ENCODE data around the gene LRP1-AS. TPM values are rescaled to one million over a fixed set of nuclear protein-coding genes. Genes with fewer than 3 reads are reported as not detected.

Gene LRP1-AS
- total RNA-seq, 2 experiments from 2014 or later = not detected

GRCh38 chr12:57152639-57153038 is 5.2 kb upstream of the LRP1-AS start:
- H3K9me3 Mint-ChIP-seq = no peaks in the 10 kb centered on the region
- H3K4me3 Mint-ChIP-seq = no peak overlapping the region
- ChIA-PET POLR2A (no interaction called here), CTCF (no interaction called here)
- ATAC-seq (ENCODE audit: poor library complexity) = no peak
- H3K36me3 Mint-ChIP-seq (ENCODE audit: low read depth) = no peaks in the 10 kb centered on the region
- Histone ChIP-seq H3K4me3 (ENCODE audit: low read length) (no peak overlapping the region), H3K4me1 (ENCODE audit: insufficient read depth, low read length) (peaks cover 1% of the 10 kb centered on the region), H3K27me3 (ENCODE audit: control insufficient read depth in 1 of 2, insufficient read depth in 2 of 2, low read length in 2 of 2) (no peaks in the 10 kb centered on the region), H3K36me3 (ENCODE audit: insufficient read depth, low read length) (no peaks in the 10 kb centered on the region), H3K27ac (ENCODE audit: low read depth in 1 of 2, low read length in 2 of 2) (no peak overlapping the region), H3K9me3 (ENCODE audit: control insufficient read depth in 1 of 2, insufficient read depth in 1 of 2, low read length in 2 of 2) (no peaks in the 10 kb centered on the region)
- peak in 2 of 14 experiments; percentile 46 to 54 for DNase-seq
- no peaks in the 10 kb centered on the region for H3K4me1 Mint-ChIP-seq (ENCODE audit: low read depth)
- H3K27ac Mint-ChIP-seq = no peak overlapping the region
- TF ChIP-seq CTCF (IDR thresholded peaks at IDR 0.05) = no peak
- H3K27me3 Mint-ChIP-seq = no peaks in the 10 kb centered on the region
- intact Hi-C loops (cut with DNase I, micrococcal nuclease) = no loop called here

- CTCF ChIA-PET = no interaction called here
- H3K4me3 Mint-ChIP-seq = no peak overlapping the region
These were observed 4.6 kb upstream of the LRP1-AS start for GRCh38 chr12:57151741-57152630.

GRCh38 chr12:57150400-57151000 is 3.1 kb upstream of the LRP1-AS start:
- intact Hi-C loops (cut with DNase I, micrococcal nuclease) = no loop called here
- H3K27ac ChIP-seq (ENCODE audit: low read depth in 1 of 2, low read length in 2 of 2) = no peak overlapping the region
- no peaks in the 10 kb centered on the region for H3K27me3 ChIP-seq (ENCODE audit: control insufficient read depth in 1 of 2, insufficient read depth in 2 of 2, low read length in 2 of 2)
- no peak for ATAC-seq (ENCODE audit: poor library complexity)
- no peak for TF ChIP-seq CTCF (IDR thresholded peaks at IDR 0.05)
- no peak overlapping the region for H3K4me3 ChIP-seq (ENCODE audit: low read length)
- H3K9me3 ChIP-seq (ENCODE audit: control insufficient read depth in 1 of 2, insufficient read depth in 1 of 2, low read length in 2 of 2) = no peaks in the 10 kb centered on the region
- ChIA-PET CTCF (no interaction called here), POLR2A (no interaction called here)
- Mint-ChIP-seq H3K4me3 (no peak overlapping the region), H3K27me3 (no peaks in the 10 kb centered on the region), H3K27ac (no peak overlapping the region), H3K9me3 (no peaks in the 10 kb centered on the region), H3K4me1 (ENCODE audit: low read depth) (no peaks in the 10 kb centered on the region), H3K36me3 (ENCODE audit: low read depth) (no peaks in the 10 kb centered on the region)
- H3K36me3 ChIP-seq (ENCODE audit: insufficient read depth, low read length) = no peaks in the 10 kb centered on the region
- DNase-seq = no peak
- H3K4me1 ChIP-seq (ENCODE audit: insufficient read depth, low read length) = no peaks in the 10 kb centered on the region

More at GRCh38 chr12:57151741-57152630, 4.6 kb upstream of the LRP1-AS start:
- Histone ChIP-seq H3K4me3 (ENCODE audit: low read length) (no peak overlapping the region), H3K36me3 (ENCODE audit: insufficient read depth, low read length) (no peaks in the 10 kb centered on the region), H3K4me1 (ENCODE audit: insufficient read depth, low read length) (no peaks in the 10 kb centered on the region), H3K27ac (ENCODE audit: low read depth in 1 of 2, low read length in 2 of 2) (no peak overlapping the region), H3K27me3 (ENCODE audit: control insufficient read depth in 1 of 2, insufficient read depth in 2 of 2, low read length in 2 of 2) (no peaks in the 10 kb centered on the region), H3K9me3 (ENCODE audit: control insufficient read depth in 1 of 2, insufficient read depth in 1 of 2, low read length in 2 of 2) (no peaks in the 10 kb centered on the region)
- Mint-ChIP-seq H3K27ac (no peak overlapping the region), H3K27me3 (no peaks in the 10 kb centered on the region), H3K4me1 (ENCODE audit: low read depth) (no peaks in the 10 kb centered on the region), H3K9me3 (no peaks in the 10 kb centered on the region), H3K36me3 (ENCODE audit: low read depth) (no peaks in the 10 kb centered on the region)
- POLR2A ChIA-PET = no interaction called here
- DNase-seq (no peak), ATAC-seq (ENCODE audit: poor library complexity) (no peak)
- TF ChIP-seq CTCF (IDR thresholded peaks at IDR 0.05) = no peak
- intact Hi-C loops (cut with DNase I, micrococcal nuclease) = no loop called here
